Spleen (tissue), 7 donors: ENCODE results near the gene CENPO.

Source experiments
- CTCF ChIP-seq, 11 experiments: fragments of 200-600 bp in 7 of 11; fragments of 450-650 bp in 4 of 11; sonication (generic) in 4 of 11; IDR thresholded peaks in 8 of 11; conservative IDR thresholded peaks in 3 of 11; 1 replicate in 7 of 11; 2 replicates in 4 of 11; pipeline versions ENCODE4 v1.4.0 to v1.8.0; 2016 to 2021; ENCODE audit warnings: antibody characterized with exemption in 11 of 11, inconsistent platforms in 4 of 11, mild to moderate bottlenecking in 1 of 11
- POLR2A ChIP-seq, 3 donors: fragments of 450-650 bp; IDR thresholded peaks; one replicate each; pipeline ENCODE4 v1.5.1; 2017; ENCODE audit warnings: antibody characterized with exemption in 3 of 3, mild to moderate bottlenecking in 1 of 3
- donor health status: DM: no; HTN: no; CAD: no; lungs with moderate emphysema.
- donor health status: DM: no; HTN: no; CAD: no.
- donor health status: DM: no; HTN: no; CAD: no.

DNA sequence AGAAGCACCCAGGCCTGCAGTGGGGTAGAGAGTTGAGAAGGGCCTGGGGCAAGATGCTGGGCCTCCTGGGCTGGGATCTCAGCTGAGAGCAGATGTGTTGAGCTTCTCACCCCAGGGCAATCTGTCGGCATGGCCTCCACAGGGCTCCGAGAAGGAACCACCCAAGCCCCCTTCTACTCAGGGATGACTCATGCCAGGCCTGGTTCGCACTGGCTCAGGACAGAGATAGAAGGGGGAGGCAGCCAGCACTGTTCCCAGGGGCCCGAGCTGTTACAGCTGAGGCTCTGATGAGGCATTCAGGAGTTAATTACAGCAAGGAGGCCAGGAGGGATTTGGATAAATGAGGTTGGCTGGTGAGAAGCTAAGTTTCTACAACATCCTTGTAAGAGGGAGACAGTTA lies 62.5 kb downstream of the CENPO start:
- TF ChIP-seq CTCF (IDR thresholded peaks at IDR 0.05 in 8 of 11, conservative IDR thresholded peaks at IDR 0.05 in 3 of 11): no peak
- no peak for TF ChIP-seq POLR2A (IDR thresholded peaks at IDR 0.05)
